ENCODE results near the gene ATP5ME. TPM values are rescaled to one million over a fixed set of nuclear protein-coding genes. Genes with fewer than 3 reads are reported as not detected.

ATP5ME gene
- total RNA-seq, 1 experiment from 2014 or later = 425 TPM

DNA sequence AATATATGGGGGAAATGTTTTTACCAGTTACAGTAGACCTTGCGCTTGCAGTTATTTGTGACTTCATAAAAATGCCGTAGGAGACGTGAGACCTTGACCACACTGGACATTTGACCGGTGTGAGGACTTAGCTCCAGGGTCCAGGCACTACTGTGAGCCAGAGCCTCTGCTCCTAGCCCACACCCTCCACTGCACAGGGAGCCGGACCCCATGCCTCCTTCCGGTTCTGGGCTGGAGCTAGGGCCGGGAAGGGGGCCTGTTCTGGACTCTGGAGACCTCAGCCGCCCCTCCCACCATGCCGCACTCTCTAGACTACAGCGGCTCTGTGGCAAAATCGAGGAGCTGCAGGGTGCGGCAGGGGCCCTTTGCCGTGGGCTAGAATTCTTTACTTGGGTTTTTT, 36.8 kb upstream of the ATP5ME start:
- Histone ChIP-seq H2BK120ac (ENCODE audit: low read depth, low read length, poor library complexity, severe bottlenecking) (no peak overlapping the region), H4K20me1 (ENCODE audit: control insufficient read depth, insufficient read depth, insufficient read length) (peaks cover 4% of the 10 kb centered on the region), H2AFZ (ENCODE audit: low read length) (no peak overlapping the region), H3K23ac (ENCODE audit: insufficient read length, low read depth, low read length) (no peak overlapping the region), H3K14ac (ENCODE audit: insufficient read depth, low read length) (no peak overlapping the region), H3K23me2 (ENCODE audit: insufficient read length, low read depth, low read length, poor library complexity, severe bottlenecking) (no peaks in the 10 kb centered on the region), H4K8ac (replicated peaks; ENCODE audit: insufficient read length, low read depth, low read length) (no peak overlapping the region), H3T11ph (ENCODE audit: low read length) (no peak overlapping the region), H2BK12ac (ENCODE audit: insufficient read length, low read depth, low read length) (no peak overlapping the region), H4K91ac (ENCODE audit: insufficient read length, low read depth, low read length) (no peak overlapping the region), H3K27ac (ENCODE audit: insufficient read length, low read depth, low read length) (no peak overlapping the region), H2AK5ac (ENCODE audit: insufficient read length, low read length) (no peak overlapping the region), H4K5ac (ENCODE audit: insufficient read length, low read depth, low read length) (no peak overlapping the region), H3K9me3 (ENCODE audit: control insufficient read depth, low read depth, low read length) (no peaks in the 10 kb centered on the region), H3K4ac (ENCODE audit: low read depth, low read length) (no peak overlapping the region), H3K4me2 (ENCODE audit: insufficient read depth, insufficient read length, low read length) (no peak overlapping the region), H3K56ac (ENCODE audit: insufficient read length, low read depth, low read length) (no peak overlapping the region), H2BK15ac (ENCODE audit: low read depth, low read length) (no peak overlapping the region), H2BK5ac (ENCODE audit: insufficient read length, low read length) (no peak overlapping the region), H3K4me1 (ENCODE audit: insufficient read depth, low read length) (no peaks in the 10 kb centered on the region), H3K79me2 (ENCODE audit: insufficient read depth, low read length) (peaks cover 48% of the 10 kb centered on the region; the same call in 1 of the 2 replicates), H3K79me1 (ENCODE audit: insufficient read depth, low read depth, low read length, poor library complexity, severe bottlenecking) (peaks cover 22% of the 10 kb centered on the region), H3K18ac (ENCODE audit: insufficient read length, low read depth, low read length) (no peak overlapping the region), H3K27me3 (ENCODE audit: insufficient read depth, low read length) (no peaks in the 10 kb centered on the region), H3K9ac (ENCODE audit: extremely low read depth, insufficient read length, low read length) (no peak overlapping the region), H2BK20ac (ENCODE audit: low read depth, low read length, poor library complexity, severe bottlenecking) (no peak overlapping the region)
- Mint-ChIP-seq H3K4me3 (no peak overlapping the region), H3K27ac (peak overlapping the region in 1 of 3 experiments; percentile 17; a peak in 2 of 7 replicates), H3K36me3 (ENCODE audit: insufficient read depth in 1 of 3, low read depth in 3 of 3) (peaks cover 28 to 33% (median 28%) of the 10 kb centered on the region in 3 experiments), H3K27me3 (ENCODE audit: low read depth) (no peaks in the 10 kb centered on the region), H3K4me1 (peaks cover 3 to 5% of the 10 kb centered on the region in 2 experiments; a peak in 3 of 4 replicates), H3K9me3 (peaks cover 0 to 4% of the 10 kb centered on the region in 2 experiments; a peak in 2 of 5 replicates)
- no CpG with 5 or more reads among the region's 13 CpGs for WGBS (ENCODE audit: extremely low coverage, insufficient read length, low lambda C conversion rate)
- TF ChIP-seq, protein P1, sequence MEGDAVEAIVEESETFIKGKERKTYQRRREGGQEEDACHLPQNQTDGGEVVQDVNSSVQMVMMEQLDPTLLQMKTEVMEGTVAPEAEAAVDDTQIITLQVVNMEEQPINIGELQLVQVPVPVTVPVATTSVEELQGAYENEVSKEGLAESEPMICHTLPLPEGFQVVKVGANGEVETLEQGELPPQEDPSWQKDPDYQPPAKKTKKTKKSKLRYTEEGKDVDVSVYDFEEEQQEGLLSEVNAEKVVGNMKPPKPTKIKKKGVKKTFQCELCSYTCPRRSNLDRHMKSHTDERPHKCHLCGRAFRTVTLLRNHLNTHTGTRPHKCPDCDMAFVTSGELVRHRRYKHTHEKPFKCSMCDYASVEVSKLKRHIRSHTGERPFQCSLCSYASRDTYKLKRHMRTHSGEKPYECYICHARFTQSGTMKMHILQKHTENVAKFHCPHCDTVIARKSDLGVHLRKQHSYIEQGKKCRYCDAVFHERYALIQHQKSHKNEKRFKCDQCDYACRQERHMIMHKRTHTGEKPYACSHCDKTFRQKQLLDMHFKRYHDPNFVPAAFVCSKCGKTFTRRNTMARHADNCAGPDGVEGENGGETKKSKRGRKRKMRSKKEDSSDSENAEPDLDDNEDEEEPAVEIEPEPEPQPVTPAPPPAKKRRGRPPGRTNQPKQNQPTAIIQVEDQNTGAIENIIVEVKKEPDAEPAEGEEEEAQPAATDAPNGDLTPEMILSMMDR (conservative IDR thresholded peaks at IDR 0.05) = no peak
- DNase-seq = no peak

Data from H9 (cell line).